ENCODE results near the gene TRPM6.

- TF ChIP-seq POLR2A (IDR thresholded peaks at IDR 0.05) (no peak), CTCF (IDR thresholded peaks at IDR 0.05) (no peak), EP300 (IDR thresholded peaks at IDR 0.05) (no peak)
Measured at GRCh38 chr9:74748966-74749365, 138.8 kb downstream of the TRPM6 start.
